Measurements from ENCODE around the gene ATP6V0D1. TPM values are rescaled to one million over a fixed set of nuclear protein-coding genes. Genes with fewer than 3 reads are reported as not detected.
A peak's percentile ranks its signal among the peaks of the same experiment; 100 is the strongest.

The ATP6V0D1 gene
- total and polyA plus RNA-seq, 2 experiments from 2014 or later: 20.6 to 68.7 TPM

DNA sequence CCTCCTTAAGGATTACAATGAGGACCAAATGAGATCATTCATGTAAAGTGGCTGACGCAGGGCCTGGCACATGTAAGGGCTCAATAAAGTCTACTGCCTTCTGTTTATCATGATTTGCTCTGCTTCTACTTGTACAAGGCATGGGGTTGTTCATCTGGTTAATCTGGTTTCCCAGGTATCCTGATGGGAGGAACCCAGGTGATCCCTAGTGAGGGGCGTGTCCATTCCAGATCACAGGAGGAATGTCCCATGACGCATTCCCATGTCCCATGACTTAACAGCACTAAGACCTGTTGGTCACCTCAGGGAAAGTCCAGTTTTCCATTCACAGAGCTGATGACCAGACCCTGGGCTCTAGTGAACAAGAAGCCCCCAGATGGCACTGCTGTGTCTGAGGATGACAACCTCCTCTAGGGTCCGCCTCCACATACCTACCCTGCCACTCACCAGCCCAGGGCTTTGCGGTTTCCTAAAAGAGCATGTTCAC is 76.2 kb downstream of the ATP6V0D1 start:
- H4K20me1 ChIP-seq (replicated peaks; ENCODE audit: insufficient read depth): no peaks in the 10 kb centered on the region
- H3K4me2 ChIP-seq: 0 out of 2 replicates have a peak overlapping the region, but pooled peaks have one; percentile 20
- H3K27me3 ChIP-seq (ENCODE audit: insufficient read depth): 0 out of 2 replicates have a peak, but pooled peaks cover 3% of the 10 kb centered on the region
- peaks cover 21% of the 10 kb centered on the region; the same call in 1 of the 2 replicates for H3K4me1 ChIP-seq (ENCODE audit: insufficient read depth)
- Mint-ChIP-seq H3K4me1 (peaks cover 27% of the 10 kb centered on the region), H3K27ac (no peak overlapping the region), H3K36me3 (ENCODE audit: low read depth) (no peaks in the 10 kb centered on the region; the same call in 2 of the 3 replicates), H3K4me3 (no peak overlapping the region), H3K27me3 (ENCODE audit: insufficient read depth, low read depth, poor library complexity) (peaks cover 6% of the 10 kb centered on the region), H3K9me3 (no peaks in the 10 kb centered on the region)
- no peaks in the 10 kb centered on the region for H3K79me2 ChIP-seq (replicated peaks; ENCODE audit: insufficient read depth)
- no peak for DNase-seq (ENCODE audit: low spot score)
- no peak overlapping the region for H3K27ac ChIP-seq (ENCODE audit: low read depth)
- no peak overlapping the region for H3K4me3 ChIP-seq
- no peaks in the 10 kb centered on the region for H3F3A ChIP-seq (replicated peaks; ENCODE audit: low read depth)
- no peaks in the 10 kb centered on the region for H3K9me2 ChIP-seq (ENCODE audit: insufficient read depth)
- H2AFZ ChIP-seq: no peak overlapping the region
- ATAC-seq: no peak; the same call in 2 of the 3 replicates
- H3K36me3 ChIP-seq (ENCODE audit: insufficient read depth): no peaks in the 10 kb centered on the region
- TF ChIP-seq ETS1 (IDR thresholded peaks at IDR 0.05): no peak
- TF ChIP-seq EZH2phosphoT487 (IDR thresholded peaks at IDR 0.05; ENCODE audit: unreplicated experiment): no peak
- TF ChIP-seq, protein P1, sequence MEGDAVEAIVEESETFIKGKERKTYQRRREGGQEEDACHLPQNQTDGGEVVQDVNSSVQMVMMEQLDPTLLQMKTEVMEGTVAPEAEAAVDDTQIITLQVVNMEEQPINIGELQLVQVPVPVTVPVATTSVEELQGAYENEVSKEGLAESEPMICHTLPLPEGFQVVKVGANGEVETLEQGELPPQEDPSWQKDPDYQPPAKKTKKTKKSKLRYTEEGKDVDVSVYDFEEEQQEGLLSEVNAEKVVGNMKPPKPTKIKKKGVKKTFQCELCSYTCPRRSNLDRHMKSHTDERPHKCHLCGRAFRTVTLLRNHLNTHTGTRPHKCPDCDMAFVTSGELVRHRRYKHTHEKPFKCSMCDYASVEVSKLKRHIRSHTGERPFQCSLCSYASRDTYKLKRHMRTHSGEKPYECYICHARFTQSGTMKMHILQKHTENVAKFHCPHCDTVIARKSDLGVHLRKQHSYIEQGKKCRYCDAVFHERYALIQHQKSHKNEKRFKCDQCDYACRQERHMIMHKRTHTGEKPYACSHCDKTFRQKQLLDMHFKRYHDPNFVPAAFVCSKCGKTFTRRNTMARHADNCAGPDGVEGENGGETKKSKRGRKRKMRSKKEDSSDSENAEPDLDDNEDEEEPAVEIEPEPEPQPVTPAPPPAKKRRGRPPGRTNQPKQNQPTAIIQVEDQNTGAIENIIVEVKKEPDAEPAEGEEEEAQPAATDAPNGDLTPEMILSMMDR (conservative IDR thresholded peaks at IDR 0.05; ENCODE audit: low read depth in 2 of 2): peak in 1 of 2 experiments; percentile 21; a peak in 1 of 4 replicates
- TF ChIP-seq JUNB (IDR thresholded peaks at IDR 0.05; ENCODE audit: unreplicated experiment): no peak
- TF ChIP-seq ZNF114 (CRISPR knock-in tag; IDR thresholded peaks at IDR 0.05): no peak
- TF ChIP-seq EZH2 (IDR thresholded peaks at IDR 0.05; ENCODE audit: low read depth, unreplicated experiment): no peak

DNA sequence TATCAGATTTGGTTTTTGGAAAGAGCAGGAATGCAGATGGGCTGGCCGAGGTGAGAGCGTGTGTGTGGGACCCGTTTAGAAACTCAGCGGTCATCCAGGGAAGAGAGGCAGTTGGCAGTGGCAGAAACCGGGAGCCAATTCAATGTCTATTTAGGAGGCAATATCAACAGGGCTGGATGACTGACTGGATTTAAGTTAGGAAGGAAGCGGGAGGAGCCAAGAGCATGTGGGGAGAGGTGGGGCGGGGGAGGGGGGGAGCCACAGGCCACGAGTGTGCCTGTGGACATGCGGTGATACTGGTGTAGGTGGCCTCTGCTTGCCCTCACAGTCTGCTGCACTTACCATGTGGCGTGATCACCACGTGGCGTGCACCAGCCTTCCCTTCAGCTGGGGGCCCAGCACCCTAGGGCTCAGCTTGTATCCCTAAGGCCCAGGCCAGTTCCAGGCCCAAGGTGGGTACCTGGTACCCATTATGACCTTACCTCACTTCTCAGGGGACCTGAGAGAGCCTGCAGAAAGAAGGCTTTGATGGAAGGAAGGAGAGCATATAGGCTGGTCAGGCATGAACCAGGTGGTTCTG is 76.9 kb downstream of the ATP6V0D1 start:
- H3K36me3 ChIP-seq (ENCODE audit: insufficient read depth): no peaks in the 10 kb centered on the region
- no peaks in the 10 kb centered on the region for H3K79me2 ChIP-seq (replicated peaks; ENCODE audit: insufficient read depth)
- Mint-ChIP-seq H3K27me3 (ENCODE audit: insufficient read depth, low read depth, poor library complexity) (peaks cover 9% of the 10 kb centered on the region), H3K9me3 (no peaks in the 10 kb centered on the region), H3K27ac (no peak overlapping the region; the same call in 1 of the 2 replicates), H3K4me1 (peaks cover 28% of the 10 kb centered on the region), H3K36me3 (ENCODE audit: low read depth) (no peaks in the 10 kb centered on the region; the same call in 2 of the 3 replicates), H3K4me3 (no peak overlapping the region)
- no peak overlapping the region for H2AFZ ChIP-seq
- H4K20me1 ChIP-seq (replicated peaks; ENCODE audit: insufficient read depth): no peaks in the 10 kb centered on the region
- H3F3A ChIP-seq (replicated peaks; ENCODE audit: low read depth): no peaks in the 10 kb centered on the region
- H3K27me3 ChIP-seq (ENCODE audit: insufficient read depth): 0 out of 2 replicates have a peak, but pooled peaks cover 3% of the 10 kb centered on the region
- H3K4me2 ChIP-seq: no peak overlapping the region
- DNase-seq (ENCODE audit: low spot score): no peak
- no peak for TF ChIP-seq STAT1 (IDR thresholded peaks at IDR 0.05; ENCODE audit: unreplicated experiment)
- no peak for TF ChIP-seq REST (IDR thresholded peaks at IDR 0.05; ENCODE audit: unreplicated experiment)
- TF ChIP-seq JUNB (IDR thresholded peaks at IDR 0.05; ENCODE audit: unreplicated experiment): no peak
- no peak for TF ChIP-seq CREB1 (CRISPR knock-in tag; IDR thresholded peaks at IDR 0.05; ENCODE audit: low read depth)
- TF ChIP-seq EZH2 (IDR thresholded peaks at IDR 0.05; ENCODE audit: low read depth, unreplicated experiment): no peak
- ATAC-seq: no peak
- no peaks in the 10 kb centered on the region for H3K9me2 ChIP-seq (ENCODE audit: insufficient read depth)
- no peak overlapping the region for H3K4me3 ChIP-seq
- peaks cover 21% of the 10 kb centered on the region; the same call in 1 of the 2 replicates for H3K4me1 ChIP-seq (ENCODE audit: insufficient read depth)
- no peak overlapping the region for H3K27ac ChIP-seq (ENCODE audit: low read depth)
